ENCODE measurements around the gene SPATA20.

The SPATA20 gene

GRCh38 chr17:50560931-50561745, 14.2 kb downstream of the SPATA20 start:
- DNase-seq: no peak

DNA sequence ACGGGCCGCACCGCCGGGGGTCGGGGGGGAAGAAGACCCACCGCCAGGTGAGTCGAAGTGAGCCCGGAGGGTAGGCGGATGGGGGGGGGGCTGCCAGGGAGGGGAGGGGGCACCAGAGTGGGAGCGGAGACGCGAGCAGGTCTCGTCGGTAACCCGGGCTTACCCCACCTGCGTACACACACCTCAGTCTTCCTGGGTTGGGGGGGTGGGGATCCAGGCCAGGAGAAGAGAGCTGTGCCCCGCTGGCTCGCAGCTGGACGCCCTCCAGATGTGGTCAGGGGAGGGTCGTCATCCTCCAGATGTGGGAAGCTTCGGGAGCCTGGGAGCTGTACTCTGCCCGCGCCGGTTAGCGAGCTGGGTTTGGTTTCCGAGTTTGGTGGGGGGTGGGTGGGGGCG, 14.8 kb downstream of the SPATA20 start:
- no peak for DNase-seq

DNA sequence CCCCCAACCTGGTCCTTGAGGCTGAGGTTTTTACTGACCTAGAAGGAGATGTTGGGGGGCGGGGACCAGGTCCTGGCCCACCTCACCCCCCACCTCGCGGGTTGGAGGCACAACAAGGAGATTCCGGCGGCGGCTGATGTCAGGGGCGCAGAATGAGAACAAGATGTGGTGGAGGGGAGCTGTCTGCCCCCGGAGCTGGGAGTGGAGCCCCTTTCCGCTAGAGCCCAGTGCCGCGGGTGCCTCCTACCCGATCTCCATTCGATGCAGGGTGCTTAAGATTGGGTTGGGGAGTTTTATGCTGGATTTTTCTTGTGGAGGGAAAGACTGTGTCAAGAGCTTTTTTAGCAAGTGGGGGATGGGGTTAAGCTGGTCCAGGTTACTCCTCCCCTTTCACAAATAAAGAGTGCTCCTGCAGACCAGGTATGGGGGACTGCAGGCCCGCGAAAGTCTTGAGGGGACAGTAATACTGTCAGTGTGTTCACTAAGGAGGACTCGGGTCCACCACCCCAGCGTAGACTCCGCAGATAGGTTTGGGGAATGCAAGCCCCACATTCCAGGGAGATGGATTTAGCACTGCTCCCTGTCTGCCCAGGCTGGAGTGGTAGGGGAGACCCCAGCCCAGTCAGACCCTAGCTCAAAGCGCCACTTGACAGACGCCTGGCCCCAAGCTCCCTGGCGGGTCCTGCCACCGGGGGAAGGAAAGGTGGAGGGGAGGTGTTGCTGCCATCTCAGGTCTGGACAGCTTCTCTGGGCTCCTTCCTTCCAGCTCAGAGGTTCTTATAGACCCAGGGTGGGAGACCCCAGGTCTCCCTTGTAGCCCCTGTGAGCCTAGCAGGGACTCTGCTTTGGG, 15.5 kb downstream of the SPATA20 start:
- no peak for DNase-seq

DNA sequence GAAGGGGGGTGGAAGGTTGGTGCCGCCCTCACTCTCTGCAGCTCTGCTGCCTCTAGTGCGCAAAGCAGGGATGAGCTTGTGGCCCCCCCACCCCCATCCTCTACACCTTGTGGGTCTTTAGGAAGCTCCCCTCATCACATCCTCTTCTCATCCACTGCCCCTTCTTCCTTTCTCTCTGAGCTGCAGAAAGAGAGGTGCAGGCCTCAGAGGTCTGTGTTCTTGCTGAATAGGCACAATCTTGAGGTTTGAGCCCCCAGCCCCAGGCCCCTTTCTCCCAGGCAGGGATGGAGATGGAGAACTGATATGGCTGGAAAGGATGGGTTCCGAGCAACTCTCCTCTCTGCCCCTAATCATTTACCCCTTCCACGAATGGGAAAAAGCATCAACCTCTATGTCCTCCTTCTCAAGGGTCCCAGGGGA, 16.1 kb downstream of the SPATA20 start:
- DNase-seq: no peak

GRCh38 chr17:50564916-50565315, 17.9 kb downstream of the SPATA20 start:
- DNase-seq: peak; percentile 42

- no peak for DNase-seq
Observed at GRCh38 chr17:50565402-50566350, 18.7 kb downstream of the SPATA20 start.

GRCh38 chr17:50566886-50567285, 19.9 kb downstream of the SPATA20 start:
- DNase-seq: no peak

- DNase-seq: no peak
Observed at GRCh38 chr17:50568659-50569058, 21.7 kb downstream of the SPATA20 start.

- no peak for DNase-seq
Observed at GRCh38 chr17:50569592-50569991, 22.6 kb downstream of the SPATA20 start.

DNA sequence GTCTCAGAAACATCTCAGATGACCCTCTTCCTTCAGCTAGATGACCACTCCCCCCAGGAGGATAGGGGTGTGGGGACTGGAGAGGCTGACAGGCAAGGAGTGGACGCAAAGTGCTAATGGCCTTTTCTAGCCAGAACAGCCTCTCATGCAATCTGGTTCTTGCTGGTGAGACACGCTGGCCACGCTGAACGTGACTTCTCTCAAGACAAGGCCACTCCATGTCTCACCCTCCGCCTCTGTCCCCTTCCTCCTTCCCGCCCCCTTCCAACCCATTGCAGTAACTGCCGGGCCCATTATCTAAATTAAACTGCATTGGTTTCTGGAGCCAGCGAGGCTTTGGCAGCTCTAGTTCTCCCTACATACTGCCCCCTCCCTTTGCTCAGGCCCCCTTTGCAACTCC, 23.1 kb downstream of the SPATA20 start:
- DNase-seq: no peak

DNA sequence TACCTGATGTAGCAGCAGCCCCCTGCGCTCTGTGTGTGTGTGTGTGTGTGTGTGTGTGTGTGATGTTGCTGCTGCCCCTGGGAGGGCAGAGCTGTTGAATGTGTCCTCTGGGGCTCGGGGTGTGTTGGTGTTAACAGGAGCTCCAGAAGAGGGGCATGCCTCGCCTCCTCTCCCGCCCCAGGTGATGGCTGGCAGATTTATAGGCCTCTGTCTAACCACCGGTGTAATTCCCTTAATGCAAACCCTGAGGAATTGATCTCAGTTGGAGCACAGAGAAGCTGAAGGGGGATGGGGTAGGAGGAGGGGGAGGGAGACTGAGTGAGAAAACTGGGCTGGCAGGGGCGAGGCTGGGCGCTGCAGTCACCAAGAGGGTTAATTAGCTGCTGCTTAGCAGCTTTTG, 23.6 kb downstream of the SPATA20 start:
- DNase-seq: no peak

- no peak for DNase-seq
Observed at GRCh38 chr17:50571681-50572080, 24.7 kb downstream of the SPATA20 start.

- no peak for DNase-seq
Observed at GRCh38 chr17:50572541-50572940, 25.6 kb downstream of the SPATA20 start.

DNA sequence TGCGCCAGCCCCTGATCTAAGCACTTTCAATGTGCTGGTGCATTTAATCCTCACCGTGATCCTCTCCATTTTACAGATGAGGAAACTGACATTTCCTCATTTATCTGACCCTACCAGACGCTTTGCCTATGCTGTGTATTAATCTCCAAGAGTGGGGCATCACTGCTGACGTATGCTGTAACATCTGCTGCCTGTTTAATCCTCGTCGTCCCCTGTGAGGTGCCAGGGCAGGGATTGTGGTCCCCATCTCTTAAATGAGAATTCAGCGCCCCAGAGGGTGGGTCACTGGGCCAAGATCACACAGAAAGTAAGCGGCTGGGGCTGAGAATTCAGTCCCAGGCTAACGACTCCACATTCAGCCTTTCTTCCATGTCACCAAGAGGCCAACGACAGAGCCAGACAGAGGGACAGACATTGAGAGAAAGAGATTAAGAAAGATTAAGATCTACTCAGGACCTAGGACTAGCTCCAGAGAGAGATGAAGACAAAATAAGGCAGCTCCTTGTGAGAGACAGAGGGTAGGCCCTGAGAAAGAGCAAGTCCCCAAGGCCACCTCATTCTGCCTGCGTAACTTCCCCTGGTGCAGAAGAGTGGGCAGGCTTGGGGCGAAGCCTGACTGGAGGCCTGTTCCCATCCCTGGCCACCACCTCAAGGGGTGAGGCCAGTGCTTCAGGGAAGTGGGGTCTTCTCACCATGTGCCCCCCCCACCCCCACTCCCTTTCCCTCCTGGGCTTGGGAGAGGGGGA, 27.1 kb downstream of the SPATA20 start:
- no peak for DNase-seq

DNA sequence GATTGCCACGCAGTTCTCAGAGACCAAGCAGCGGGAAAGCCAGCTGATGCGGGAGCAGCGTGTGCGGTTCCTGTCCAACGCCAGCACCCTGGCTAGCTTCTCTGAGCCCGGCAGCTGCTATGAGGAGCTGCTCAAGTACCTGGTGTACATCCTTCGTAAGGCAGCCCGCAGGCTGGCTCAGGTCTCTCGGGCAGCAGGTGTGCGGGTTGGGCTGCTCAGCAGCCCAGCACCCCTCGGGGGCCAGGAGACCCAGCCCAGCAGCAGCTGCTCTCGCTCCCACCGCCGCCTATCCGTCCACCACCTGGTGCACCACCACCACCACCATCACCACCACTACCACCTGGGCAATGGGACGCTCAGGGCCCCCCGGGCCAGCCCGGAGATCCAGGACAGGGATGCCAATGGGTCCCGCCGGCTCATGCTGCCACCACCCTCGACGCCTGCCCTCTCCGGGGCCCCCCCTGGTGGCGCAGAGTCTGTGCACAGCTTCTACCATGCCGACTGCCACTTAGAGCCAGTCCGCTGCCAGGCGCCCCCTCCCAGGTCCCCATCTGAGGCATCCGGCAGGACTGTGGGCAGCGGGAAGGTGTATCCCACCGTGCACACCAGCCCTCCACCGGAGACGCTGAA, 28.7 kb downstream of the SPATA20 start:
- DNase-seq: no peak

- DNase-seq: no peak
Observed at GRCh38 chr17:50576864-50577263, 29.9 kb downstream of the SPATA20 start.

DNA sequence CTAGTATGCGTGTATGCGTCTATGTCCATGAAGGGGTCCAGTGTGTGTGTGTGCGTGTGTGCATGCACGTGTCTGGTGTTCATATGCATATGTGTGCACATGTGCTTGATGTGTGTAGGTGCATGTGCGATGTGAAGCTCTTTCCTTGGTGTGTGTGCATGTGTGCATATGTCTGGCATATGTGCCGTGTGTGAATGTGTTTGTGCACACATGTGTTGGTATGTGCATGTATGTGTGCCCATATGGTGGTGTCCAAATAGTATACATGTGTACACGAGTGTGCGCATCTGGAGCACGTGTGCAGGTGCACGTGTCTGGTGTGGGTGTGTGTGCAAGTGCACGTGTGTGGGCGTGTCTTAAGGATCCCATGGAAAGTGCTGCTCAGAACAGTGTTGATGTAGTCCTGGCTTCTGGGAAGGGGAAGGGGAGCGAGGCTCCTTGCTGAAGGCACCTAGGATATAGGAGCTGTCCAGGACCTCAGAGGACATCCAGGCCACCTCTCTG, 30.5 kb downstream of the SPATA20 start:
- DNase-seq: no peak

- no peak for DNase-seq
Observed at GRCh38 chr17:50578173-50578572, 31.2 kb downstream of the SPATA20 start.

- DNase-seq: no peak
Observed at GRCh38 chr17:50579399-50579798, 32.4 kb downstream of the SPATA20 start.

GRCh38 chr17:50580646-50581045, 33.7 kb downstream of the SPATA20 start:
- no peak for DNase-seq

GRCh38 chr17:50581316-50581715, 34.3 kb downstream of the SPATA20 start:
- DNase-seq: no peak

- DNase-seq: no peak
Observed at GRCh38 chr17:50582741-50583140, 35.8 kb downstream of the SPATA20 start.
